HG03025 (cell line): ENCODE data around the gene ANXA3.

Source experiments
- ATAC-seq: cut with Tn5 transposase; IDR thresholded peaks from one replicate; pipeline ENCODE4 v1.9.1; 2021; ENCODE audit warnings: mild to moderate bottlenecking, moderate library complexity; ENCODE audit not compliant: unreplicated experiment, low FRiP score

The ANXA3 gene

GRCh38 chr4:78638337-78639172 lies 87.0 kb downstream of the ANXA3 start:
- peak; percentile 81 for ATAC-seq

GRCh38 chr4:78640714-78641113 lies 89.1 kb downstream of the ANXA3 start:
- no peak for ATAC-seq

- no peak for ATAC-seq
Measured at GRCh38 chr4:78642934-78643333, 91.4 kb downstream of the ANXA3 start.

- ATAC-seq: no peak
Measured at GRCh38 chr4:78644063-78644691, 92.6 kb downstream of the ANXA3 start.

GRCh38 chr4:78644744-78645330 lies 93.3 kb downstream of the ANXA3 start:
- peak; percentile 81 for ATAC-seq

GRCh38 chr4:78645853-78646757 lies 94.5 kb downstream of the ANXA3 start:
- peak; percentile 62 for ATAC-seq

- ATAC-seq: no peak
Measured at GRCh38 chr4:78647272-78647671, 95.7 kb downstream of the ANXA3 start.

- ATAC-seq: no peak
Measured at GRCh38 chr4:78648640-78649363, 97.2 kb downstream of the ANXA3 start.

GRCh38 chr4:78650106-78651024 lies 98.8 kb downstream of the ANXA3 start:
- no peak for ATAC-seq

- ATAC-seq: no peak
Measured at GRCh38 chr4:78651250-78651860, 99.8 kb downstream of the ANXA3 start.

GRCh38 chr4:78652282-78652876 lies 100.8 kb downstream of the ANXA3 start:
- ATAC-seq: no peak

- ATAC-seq: no peak
Measured at GRCh38 chr4:78653655-78654054, 102.1 kb downstream of the ANXA3 start.

- no peak for ATAC-seq
Measured at GRCh38 chr4:78654807-78655206, 103.2 kb downstream of the ANXA3 start.

- ATAC-seq: no peak
Measured at GRCh38 chr4:78656968-78657445, 105.4 kb downstream of the ANXA3 start.

- no peak for ATAC-seq
Measured at GRCh38 chr4:78659264-78659663, 107.7 kb downstream of the ANXA3 start.

- no peak for ATAC-seq
Measured at GRCh38 chr4:78659665-78660064, 108.1 kb downstream of the ANXA3 start.
